Body of pancreas (tissue), 4 donors: Measurements from ENCODE around the gene EEFSEC.

Experiments
- CTCF ChIP-seq, 7 experiments: fragments of 450-650 bp in 4 of 7; fragments of 200-600 bp in 3 of 7; sonication (generic) in 3 of 7; IDR thresholded peaks; one replicate each; pipeline ENCODE4 v1.5.1; 2016 to 2019; ENCODE audit warnings: antibody characterized with exemption in 7 of 7
- POLR2A ChIP-seq, 3 donors: fragments of 450-650 bp; IDR thresholded peaks; one replicate each; pipeline ENCODE4 v1.6.1; 2016; ENCODE audit warnings: antibody characterized with exemption in 3 of 3, mild to moderate bottlenecking in 2 of 3

- TF ChIP-seq POLR2A (IDR thresholded peaks at IDR 0.05) (no peak), CTCF (IDR thresholded peaks at IDR 0.05) (no peak)
Measured at GRCh38 chr3:128369121-128369703, 215.9 kb downstream of the EEFSEC start.
